Caco-2 (cell line): Measurements from ENCODE around the gene KIRREL3. TPM values are rescaled to one million over a fixed set of nuclear protein-coding genes. Genes with fewer than 3 reads are reported as not detected.

Source experiments
- BruUV-seq: library from RNA; stranded (reverse); fragments of 400-500 nt; replicated peaks from 2 replicates; lab custom pipeline; 2021; lab: Mats Ljungman, UMichigan
- CTCF ChIA-PET: fragments of 300-600 bp; sonication (Branson Sonifier 250); formaldehyde crosslinking; loops from one replicate; lab custom pipeline; 2022; ENCODE audit warnings: antibody characterized with exemption; lab: Charles Lee
- POLR2A ChIA-PET: fragments of 300-600 bp; sonication (Branson Sonifier 250); formaldehyde crosslinking; loops from one replicate; lab custom pipeline; 2022; ENCODE audit warnings: antibody characterized with exemption; lab: Charles Lee
- DNase-seq, 2 experiments: peaks; one replicate each; pipeline versions ENCODE4 v3.0.0 to v3.0.0-alpha.2; 2020 to 2022
- H3K27me3 ChIP-seq: replicated peaks from 2 replicates; pipeline ENCODE4 v1.6.0; 2011; ENCODE audit warnings: low read length; ENCODE audit not compliant: control insufficient read depth, insufficient read depth
- H3K36me3 ChIP-seq: 2 replicates; pipeline ENCODE4 v1.5.1; 2011; ENCODE audit warnings: low read length; ENCODE audit not compliant: control insufficient read depth, insufficient read depth
- H3K4me1 ChIP-seq: fragments of 250-450 bp; sonication (Bioruptor Pico); 2 replicates; pipeline ENCODE4 v1.5.1; 2020; ENCODE audit warnings: mild to moderate bottlenecking
- H3K4me3 ChIP-seq: 2 replicates; pipeline ENCODE4 v1.5.1; 2011; ENCODE audit warnings: low read depth, mild to moderate bottlenecking, control low read depth, low read length
- H3K9me3 ChIP-seq: fragments of 250-450 bp; sonication (Bioruptor Pico); 2 replicates; pipeline ENCODE4 v1.5.1; 2020; ENCODE audit warnings: mild to moderate bottlenecking, moderate library complexity
- H3K27ac Mint-ChIP-seq: one replicate; pipeline ENCODE4 v1.8.0; 2022; ENCODE audit warnings: mixed read lengths; ENCODE audit not compliant: unreplicated experiment
- H3K27me3 Mint-ChIP-seq: one replicate; pipeline ENCODE4 v1.8.0; 2022; ENCODE audit warnings: mixed read lengths; ENCODE audit not compliant: insufficient read depth, unreplicated experiment
- H3K36me3 Mint-ChIP-seq: one replicate; pipeline ENCODE4 v1.8.0; 2022; ENCODE audit warnings: mild to moderate bottlenecking, mixed read lengths; ENCODE audit not compliant: insufficient read depth, unreplicated experiment
- H3K4me1 Mint-ChIP-seq: one replicate; pipeline ENCODE4 v1.8.0; 2022; ENCODE audit warnings: low read depth, mixed read lengths; ENCODE audit not compliant: unreplicated experiment
- H3K4me3 Mint-ChIP-seq: one replicate; pipeline ENCODE4 v1.8.0; 2022; ENCODE audit warnings: mild to moderate bottlenecking, moderate library complexity, mixed read lengths; ENCODE audit not compliant: unreplicated experiment
- H3K9me3 Mint-ChIP-seq: one replicate; pipeline ENCODE4 v1.8.0; 2022; ENCODE audit warnings: mixed read lengths; ENCODE audit not compliant: unreplicated experiment
- CTCF ChIP-seq, 2 experiments: fragments of 200-600 bp in 1 of 2; IDR thresholded peaks; 1 replicate in 1 of 2; 2 replicates in 1 of 2; pipeline versions ENCODE4 v1.5.1 to v1.8.0; 2011 to 2022; ENCODE audit warnings: antibody characterized with exemption in 1 of 2, control low read depth in 1 of 2, inconsistent platforms in 1 of 2, low read depth in 1 of 2, low read length in 1 of 2, mild to moderate bottlenecking in 1 of 2, moderate library complexity in 1 of 2; ENCODE audit not compliant: insufficient read depth in 1 of 2, severe bottlenecking in 1 of 2, unreplicated experiment in 1 of 2
- intact Hi-C: fragments of 100-400 bp; cut with micrococcal nuclease; formaldehyde crosslinking; loops from one replicate; pipeline ENCODE4 v1.10.0; 2022; ENCODE audit not compliant: unreplicated experiment
- total RNA-seq: library from RNA; stranded (reverse); gene quantifications from 2 replicates; pipeline ENCODE4 v1.2.3, GENCODE V29; 2022

KIRREL3 gene
- total RNA-seq, 1 experiment from 2014 or later = not detected

- no peak for DNase-seq
- intact Hi-C loops = no loop called here
- CTCF ChIA-PET = no interaction called here
- Histone ChIP-seq H3K36me3 (no peaks in the 10 kb centered on the region), H3K4me3 (no peak overlapping the region), H3K27me3 (0 out of 2 replicates have a peak, but pooled peaks cover 2% of the 10 kb centered on the region), H3K9me3 (no peaks in the 10 kb centered on the region), H3K4me1 (no peaks in the 10 kb centered on the region)
- Mint-ChIP-seq H3K9me3 (peaks cover under 1% of the 10 kb centered on the region), H3K27ac (no peak overlapping the region), H3K27me3 (peaks cover 27% of the 10 kb centered on the region), H3K4me1 (no peaks in the 10 kb centered on the region), H3K4me3 (no peak overlapping the region), H3K36me3 (no peaks in the 10 kb centered on the region)
- TF ChIP-seq CTCF (IDR thresholded peaks at IDR 0.05; ENCODE audit: insufficient read depth in 1 of 2, low read depth in 1 of 2, low read length in 1 of 2, severe bottlenecking in 1 of 2, unreplicated experiment in 1 of 2) = no peak
- no TSS peak for BruUV-seq
- POLR2A ChIA-PET = no interaction called here
Measured at GRCh38 chr11:126793596-126793995, 207.0 kb downstream of the KIRREL3 start.

GRCh38 chr11:126791991-126792390 is 208.6 kb downstream of the KIRREL3 start:
- no TSS peak for BruUV-seq
- no peak overlapping the region for H3K4me3 ChIP-seq
- ChIA-PET POLR2A (no interaction called here), CTCF (no interaction called here)
- Mint-ChIP-seq H3K4me3 (no peak overlapping the region), H3K27ac (no peak overlapping the region), H3K4me1 (no peaks in the 10 kb centered on the region), H3K36me3 (no peaks in the 10 kb centered on the region), H3K27me3 (peaks cover 27% of the 10 kb centered on the region), H3K9me3 (no peaks in the 10 kb centered on the region)
- DNase-seq = no peak
- intact Hi-C loops = no loop called here
- no peaks in the 10 kb centered on the region for H3K36me3 ChIP-seq
- no peak for TF ChIP-seq CTCF (IDR thresholded peaks at IDR 0.05; ENCODE audit: insufficient read depth in 1 of 2, low read depth in 1 of 2, low read length in 1 of 2, severe bottlenecking in 1 of 2, unreplicated experiment in 1 of 2)
- no peaks in the 10 kb centered on the region for H3K9me3 ChIP-seq
- 0 out of 2 replicates have a peak, but pooled peaks cover 2% of the 10 kb centered on the region for H3K27me3 ChIP-seq
- H3K4me1 ChIP-seq = no peaks in the 10 kb centered on the region

GRCh38 chr11:126791446-126791845 is 209.1 kb downstream of the KIRREL3 start:
- no peak overlapping the region for H3K4me3 ChIP-seq
- peaks cover 27% of the 10 kb centered on the region for H3K27me3 Mint-ChIP-seq
- DNase-seq = no peak
- no peak overlapping the region for H3K27ac Mint-ChIP-seq
- ChIA-PET POLR2A (no interaction called here), CTCF (no interaction called here)
- H3K4me3 Mint-ChIP-seq = no peak overlapping the region
- BruUV-seq = no TSS peak
- peak in 1 of 2 experiments; percentile 16 for TF ChIP-seq CTCF (IDR thresholded peaks at IDR 0.05; ENCODE audit: insufficient read depth in 1 of 2, low read depth in 1 of 2, low read length in 1 of 2, severe bottlenecking in 1 of 2, unreplicated experiment in 1 of 2)
- H3K36me3 Mint-ChIP-seq = no peaks in the 10 kb centered on the region
- H3K9me3 ChIP-seq = no peaks in the 10 kb centered on the region
- no peaks in the 10 kb centered on the region for H3K36me3 ChIP-seq
- H3K9me3 Mint-ChIP-seq = no peaks in the 10 kb centered on the region
- no peaks in the 10 kb centered on the region for H3K4me1 ChIP-seq
- no peaks in the 10 kb centered on the region for H3K4me1 Mint-ChIP-seq
- H3K27me3 ChIP-seq = 0 out of 2 replicates have a peak, but pooled peaks cover 2% of the 10 kb centered on the region
- intact Hi-C loops = no loop called here
